HG03103 (cell line): Measurements from ENCODE around the gene TRIM52.

ENCODE experiments used
- ATAC-seq: cut with Tn5 transposase; IDR thresholded peaks from one replicate; pipeline ENCODE4 v1.9.1; 2021; ENCODE audit warnings: low read depth; ENCODE audit not compliant: unreplicated experiment

Gene TRIM52

GRCh38 chr5:181259283-181259682 is 1.7 kb downstream of the TRIM52 start:
- ATAC-seq = no peak

DNA sequence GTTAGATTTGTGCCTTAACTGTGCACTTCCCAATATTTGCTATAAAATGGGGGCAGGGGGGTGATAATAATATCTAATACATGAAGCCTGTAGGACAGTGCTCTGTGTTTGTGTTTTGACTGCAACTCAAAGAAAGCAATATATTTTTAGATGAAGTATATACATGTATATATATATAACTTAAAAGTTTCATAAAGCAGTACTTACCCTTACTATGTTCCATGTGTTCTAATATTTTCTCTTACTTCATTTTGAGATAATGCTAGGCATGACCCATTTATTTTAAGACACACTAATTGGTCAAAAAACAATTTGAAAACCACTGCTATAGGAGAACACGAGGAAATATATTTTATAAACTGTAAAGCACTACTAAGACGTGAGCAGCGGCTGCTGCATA is 2.4 kb downstream of the TRIM52 start:
- no peak for ATAC-seq

DNA sequence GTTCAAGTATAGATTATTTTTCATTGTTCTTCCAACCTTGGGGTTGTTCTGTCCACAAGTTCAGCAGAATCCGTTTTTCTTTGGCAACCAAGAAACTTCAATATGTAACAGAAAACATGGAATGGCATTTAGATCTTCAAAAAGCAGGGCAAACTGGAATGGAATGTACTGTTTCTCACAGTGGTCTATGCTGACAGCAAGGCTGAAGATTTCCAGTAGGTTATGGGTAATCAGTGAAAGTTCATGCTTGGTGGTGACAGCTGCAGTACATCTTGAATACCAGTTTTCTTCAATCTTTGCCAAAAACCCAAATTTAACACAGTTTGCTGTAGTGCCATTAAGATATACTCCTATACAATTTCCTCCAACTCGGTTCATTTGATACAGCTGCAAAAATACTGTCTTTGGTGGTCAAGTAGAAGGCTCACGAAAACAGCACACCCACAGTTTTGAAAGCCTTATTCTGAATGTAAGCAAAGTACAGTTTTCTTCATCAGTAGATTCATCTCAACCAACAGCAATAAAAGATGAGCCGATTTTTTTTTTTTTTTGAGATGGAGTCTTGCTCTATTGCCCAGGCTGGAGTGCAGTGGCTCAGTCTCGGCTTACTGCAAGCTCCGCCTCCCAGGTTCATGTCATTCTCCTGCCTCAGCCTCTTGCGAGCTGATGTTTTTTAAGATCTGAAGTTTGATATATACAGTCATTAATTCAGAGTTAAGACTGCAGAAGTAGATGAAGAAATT is 4.9 kb downstream of the TRIM52 start:
- ATAC-seq = no peak

GRCh38 chr5:181255276-181255675 is 5.7 kb downstream of the TRIM52 start:
- no peak for ATAC-seq

- ATAC-seq = no peak
Measured at GRCh38 chr5:181248277-181248676, 12.7 kb downstream of the TRIM52 start.

DNA sequence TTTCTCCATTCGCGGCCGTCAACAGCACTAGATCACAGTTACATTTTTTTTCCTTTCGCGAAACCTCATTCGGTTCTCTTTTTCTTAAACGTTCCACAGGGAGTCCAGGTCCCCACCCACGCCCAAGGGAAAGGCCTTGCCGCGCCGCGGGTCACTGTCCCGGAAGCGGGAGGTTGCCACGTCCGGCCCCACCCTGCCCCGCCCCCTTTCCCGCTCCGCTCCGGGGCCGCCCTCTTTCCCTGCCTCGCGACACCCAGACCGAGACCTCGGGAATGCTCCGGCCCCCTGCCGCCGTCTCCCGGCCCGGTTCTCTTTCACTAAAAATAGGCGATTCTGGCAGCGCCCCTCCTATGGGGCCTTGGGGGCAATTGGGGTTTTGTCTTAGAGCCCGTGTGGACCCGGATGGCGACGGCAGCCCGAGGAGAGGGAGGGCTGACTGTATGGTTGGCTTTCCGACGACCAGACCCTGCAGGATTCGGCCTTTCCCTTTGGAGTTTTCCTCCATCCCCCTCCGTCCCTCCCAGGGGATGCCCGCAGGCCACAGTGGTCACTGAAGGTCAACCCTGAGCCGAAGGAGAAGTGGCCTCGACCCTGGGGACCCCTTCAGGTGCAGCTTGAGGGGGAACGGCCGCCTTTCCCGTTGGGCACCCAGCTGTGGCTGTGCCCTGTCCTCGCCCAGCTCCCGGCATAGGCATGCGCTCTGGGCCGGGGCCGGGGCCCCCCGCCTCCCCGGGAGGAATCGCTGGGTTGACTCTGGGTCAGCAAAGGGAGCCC is 14.5 kb downstream of the TRIM52 start:
- peak; percentile 46 for ATAC-seq

- ATAC-seq = peak; percentile 4
Measured at GRCh38 chr5:181245427-181246275, 15.3 kb downstream of the TRIM52 start.

- peak; percentile 49 for ATAC-seq
Measured at GRCh38 chr5:181243564-181244343, 17.2 kb downstream of the TRIM52 start, which contains the start of gene RACK1. Gene RACK1 (minus strand): TSS chr5:181243906. CDS start chr5:181243800, 106 bp downstream.

DNA sequence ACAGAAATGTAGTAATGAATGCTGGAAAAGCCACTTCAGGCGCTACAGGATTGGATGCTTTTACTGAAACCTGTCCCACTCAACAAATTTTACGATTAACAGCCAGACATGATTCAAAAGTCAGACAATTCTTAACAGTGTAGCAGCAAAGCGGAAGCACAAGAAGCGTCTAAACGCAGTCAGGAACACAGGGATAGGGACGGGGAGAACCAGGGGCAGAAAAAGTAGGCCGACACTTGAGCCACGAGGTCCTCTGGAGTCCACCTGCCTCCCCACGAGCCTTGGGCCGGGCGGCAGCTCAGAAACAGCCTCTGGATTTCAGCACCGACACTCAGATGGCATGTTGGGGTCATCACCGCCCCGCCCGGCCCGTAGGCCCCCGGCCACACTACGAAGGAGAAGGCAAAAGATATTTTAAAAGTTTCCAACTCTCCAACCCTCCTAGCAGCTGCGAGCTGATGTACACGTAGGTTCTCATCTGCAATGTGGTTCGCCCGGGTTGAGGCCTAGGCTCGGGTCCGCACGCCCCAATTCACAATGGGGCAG is 17.9 kb downstream of the TRIM52 start:
- ATAC-seq = no peak

DNA sequence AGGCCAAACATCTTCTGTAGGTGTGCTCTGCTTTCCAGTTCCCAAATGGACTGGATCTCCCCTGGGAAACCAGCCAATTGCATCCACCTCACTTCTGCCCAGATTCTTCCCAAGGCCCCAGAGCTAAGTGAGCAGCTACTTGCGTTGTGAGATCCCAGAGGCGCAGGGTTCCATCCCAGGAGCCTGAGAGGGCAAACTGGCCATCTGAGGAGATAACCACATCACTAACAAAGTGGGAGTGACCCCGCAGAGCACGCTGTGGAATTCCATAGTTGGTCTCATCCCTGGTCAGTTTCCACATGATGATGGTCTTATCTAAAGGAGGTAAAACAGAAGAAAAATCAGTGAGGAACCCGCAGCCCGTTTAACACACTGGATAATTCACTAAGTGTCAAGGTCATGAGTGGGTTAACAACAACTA is 18.9 kb downstream of the TRIM52 start:
- no peak for ATAC-seq

DNA sequence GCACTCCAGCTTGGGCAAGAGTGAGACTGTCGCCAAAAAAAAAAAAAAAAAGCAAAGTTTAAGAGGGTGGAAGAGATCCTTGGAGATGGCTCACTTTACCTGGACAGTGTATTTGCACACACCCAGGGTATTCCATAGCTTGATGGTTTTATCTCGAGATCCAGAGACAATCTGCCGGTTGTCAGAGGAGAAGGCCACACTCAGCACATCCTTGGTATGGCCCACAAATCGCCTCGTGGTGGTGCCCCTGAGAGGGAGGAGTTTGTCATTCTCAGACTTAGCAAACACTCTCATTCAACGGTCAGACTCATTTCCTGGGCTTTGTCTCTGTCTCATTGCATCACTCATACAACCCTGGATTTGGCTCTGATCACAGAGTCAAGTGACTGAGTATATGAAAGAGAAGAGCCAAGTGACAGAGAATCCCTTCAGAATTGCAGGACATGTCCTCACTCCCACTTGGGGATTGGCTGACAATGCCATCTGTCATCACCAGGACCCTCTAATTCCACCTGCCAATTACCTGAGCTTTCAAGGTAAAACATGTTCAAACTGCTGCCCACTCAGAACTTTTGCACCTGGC is 19.5 kb downstream of the TRIM52 start:
- no peak for ATAC-seq

- no peak for ATAC-seq
Measured at GRCh38 chr5:181239062-181239663, 21.8 kb downstream of the TRIM52 start.

DNA sequence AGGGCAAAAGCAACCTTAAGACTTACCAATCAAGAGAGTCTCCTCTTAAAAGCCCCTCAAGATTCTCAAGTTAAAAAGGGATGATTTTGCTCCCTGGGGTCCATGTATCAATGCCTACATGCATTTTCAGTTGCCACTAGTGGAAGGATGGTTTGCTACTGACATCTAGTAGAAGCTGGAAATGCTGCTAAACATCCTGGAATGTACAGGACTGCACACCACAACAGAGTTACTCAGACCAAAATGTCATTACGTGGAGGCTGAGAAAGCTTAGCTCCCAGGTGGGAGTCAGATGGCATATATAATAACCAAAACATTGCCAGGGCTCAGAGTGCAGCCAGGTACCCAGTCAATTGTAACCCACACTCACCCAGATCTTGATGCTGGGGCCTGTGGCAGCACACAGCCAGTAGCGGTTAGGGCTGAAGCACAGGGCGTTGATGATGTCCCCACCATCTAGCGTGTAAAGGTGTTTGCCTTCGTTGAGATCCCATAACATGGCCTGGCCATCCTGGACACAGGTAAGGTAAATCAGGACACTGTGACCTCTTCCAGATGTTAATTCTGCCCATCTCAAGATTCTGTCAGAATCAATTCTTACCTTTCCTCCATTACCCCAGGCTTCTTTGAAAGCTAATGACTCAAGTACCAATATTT is 23.1 kb downstream of the TRIM52 start:
- ATAC-seq = no peak

DNA sequence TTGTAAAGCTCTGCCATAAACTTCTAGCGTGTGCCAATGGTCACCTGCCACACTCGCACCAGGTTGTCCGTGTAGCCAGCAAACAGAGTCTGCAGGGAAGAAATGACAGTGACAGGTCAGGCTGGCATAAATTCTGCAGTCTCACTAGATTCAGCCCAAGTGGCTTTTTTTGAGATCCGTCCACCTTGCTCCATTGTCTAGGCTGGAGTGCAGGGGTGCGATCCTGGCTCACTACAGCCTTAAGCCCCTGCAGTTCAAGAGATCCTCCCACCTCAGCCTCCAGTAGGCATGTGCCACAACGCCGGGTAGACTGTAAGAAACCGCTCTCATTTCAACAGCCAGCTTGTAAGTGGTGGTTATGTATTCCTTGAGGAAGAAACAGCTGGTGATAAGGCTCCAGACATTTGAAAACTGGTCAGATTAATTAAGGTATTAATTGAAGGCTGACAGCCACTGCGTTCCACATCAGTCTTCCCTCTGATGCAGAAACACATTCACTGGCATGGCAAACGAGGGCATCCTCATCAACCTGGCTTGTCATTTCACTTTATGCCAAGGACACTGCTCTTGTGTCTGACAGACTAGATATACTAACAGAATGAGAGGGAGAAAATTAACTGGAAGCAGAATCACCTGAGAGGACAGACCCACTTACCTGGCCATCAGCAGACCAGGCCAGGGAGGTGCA is 23.8 kb downstream of the TRIM52 start:
- ATAC-seq = no peak

GRCh38 chr5:181236471-181236870 is 24.5 kb downstream of the TRIM52 start:
- no peak for ATAC-seq

GRCh38 chr5:181235689-181236366 is 25.1 kb downstream of the TRIM52 start:
- ATAC-seq = no peak

DNA sequence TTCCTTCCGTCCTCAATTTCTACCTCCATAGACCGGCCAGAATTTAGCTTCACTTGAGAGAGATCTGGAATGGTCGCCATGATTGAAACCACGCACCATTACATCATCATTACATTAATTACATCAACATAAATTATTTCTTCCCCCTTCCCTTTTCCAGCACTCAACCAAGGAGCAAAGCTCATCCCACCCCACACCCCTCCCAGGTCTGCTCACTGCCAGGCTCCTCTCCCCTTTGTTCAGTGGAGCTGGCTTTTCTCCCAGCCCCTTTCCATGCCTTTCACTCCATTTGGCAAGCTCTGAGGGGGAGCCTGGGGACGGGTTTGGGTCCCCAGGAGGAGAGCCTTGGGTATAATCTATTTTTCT is 25.6 kb downstream of the TRIM52 start:
- no peak for ATAC-seq
